A673 (cell line): Measurements from ENCODE around the gene SLC38A2. TPM values are rescaled to one million over a fixed set of nuclear protein-coding genes. Genes with fewer than 3 reads are reported as not detected.
A peak's percentile ranks its signal among the peaks of the same experiment; 100 is the strongest.
"Not testable (repeated sequence)": the region's sequence is repeated elsewhere in the genome, so short reads cannot be mapped to it uniquely, and the experiment has no call there.

Experiments used
- BruUV-seq: library from RNA; stranded (reverse); fragments of 400-500 nt; replicated peaks from 2 replicates; lab custom pipeline; 2021; lab: Mats Ljungman, UMichigan
- CTCF ChIA-PET: fragments of 300-600 bp; sonication (Branson Sonifier 250); formaldehyde crosslinking; loops from one replicate; lab custom pipeline; 2022; ENCODE audit warnings: antibody characterized with exemption; lab: Charles Lee
- POLR2A ChIA-PET: fragments of 300-600 bp; sonication (Branson Sonifier 250); formaldehyde crosslinking; loops from one replicate; lab custom pipeline; 2022; ENCODE audit warnings: antibody characterized with exemption; ENCODE audit not compliant: low non-redundant PET; lab: Charles Lee
- DNase-seq: peaks from one replicate; pipeline ENCODE4 v3.0.0-alpha.2; 2015; ENCODE audit warnings: low spot score
- H3K27ac ChIP-seq: fragments of 200-600 bp; sonication (generic); 2 replicates; pipeline ENCODE4 v1.5.1; 2016; ENCODE audit warnings: mixed run types, low read depth, mild to moderate bottlenecking, mixed read lengths, antibody characterized with exemption, low read length; ENCODE audit not compliant: poor library complexity, severe bottlenecking
- H3K27me3 ChIP-seq: fragments of 200-600 bp; sonication (generic); replicated peaks from 2 replicates; pipeline ENCODE4 v1.6.1; 2017; ENCODE audit warnings: mixed run types, low read depth, mild to moderate bottlenecking, mixed read lengths, antibody characterized with exemption, low read length; ENCODE audit not compliant: insufficient read depth, poor library complexity
- H3K36me3 ChIP-seq: fragments of 200-600 bp; sonication (generic); 2 replicates; pipeline ENCODE4 v1.6.1; 2016; ENCODE audit warnings: mixed run types, mild to moderate bottlenecking, mixed read lengths, antibody characterized with exemption, low read length; ENCODE audit not compliant: insufficient read depth, poor library complexity, severe bottlenecking
- H3K4me1 ChIP-seq: fragments of 200-600 bp; sonication (generic); 2 replicates; pipeline ENCODE4 v1.6.1; 2017; ENCODE audit warnings: mixed run types, mild to moderate bottlenecking, mixed read lengths, antibody characterized with exemption, low read length; ENCODE audit not compliant: insufficient read depth, poor library complexity, severe bottlenecking
- H3K4me3 ChIP-seq: fragments of 200-600 bp; sonication (generic); 2 replicates; pipeline ENCODE4 v1.5.1; 2016; ENCODE audit warnings: low read depth, mixed run types, mild to moderate bottlenecking, mixed read lengths, low read length; ENCODE audit not compliant: poor library complexity, severe bottlenecking
- H3K9me3 ChIP-seq: fragments of 200-600 bp; sonication (generic); 2 replicates; pipeline ENCODE4 v1.6.1; 2016; ENCODE audit warnings: mixed run types, low read depth, mild to moderate bottlenecking, mixed read lengths, antibody characterized with exemption, low read length; ENCODE audit not compliant: poor library complexity, severe bottlenecking
- EZH2 ChIP-seq: fragments of 200-600 bp; sonication (generic); IDR thresholded peaks from 2 replicates; pipeline ENCODE4 v1.6.1; 2017; ENCODE audit warnings: borderline replicate concordance, low read depth, mild to moderate bottlenecking, mixed read lengths, antibody characterized with exemption, low read length; ENCODE audit not compliant: poor library complexity, severe bottlenecking
- intact Hi-C: fragments of 100-400 bp; cut with micrococcal nuclease; formaldehyde crosslinking; loops from one replicate; pipeline ENCODE4 v1.10.0; 2022; ENCODE audit not compliant: unreplicated experiment
- total RNA-seq: library from RNA; stranded (reverse); gene quantifications from 2 replicates; pipeline ENCODE4 v1.2.3, GENCODE V29; 2021
- TF ChIP-seq, protein P1 (sequence below): fragments of 300-800, 200-600 bp; sonication (generic); conservative IDR thresholded peaks from 2 replicates; pipeline ENCODE4 v1.5.1; 2017; ENCODE audit warnings: low read depth, mild to moderate bottlenecking, antibody characterized with exemption, low read length, moderate library complexity, mixed read lengths

Gene SLC38A2
- total RNA-seq, 1 experiment from 2014 or later: 440 TPM

DNA sequence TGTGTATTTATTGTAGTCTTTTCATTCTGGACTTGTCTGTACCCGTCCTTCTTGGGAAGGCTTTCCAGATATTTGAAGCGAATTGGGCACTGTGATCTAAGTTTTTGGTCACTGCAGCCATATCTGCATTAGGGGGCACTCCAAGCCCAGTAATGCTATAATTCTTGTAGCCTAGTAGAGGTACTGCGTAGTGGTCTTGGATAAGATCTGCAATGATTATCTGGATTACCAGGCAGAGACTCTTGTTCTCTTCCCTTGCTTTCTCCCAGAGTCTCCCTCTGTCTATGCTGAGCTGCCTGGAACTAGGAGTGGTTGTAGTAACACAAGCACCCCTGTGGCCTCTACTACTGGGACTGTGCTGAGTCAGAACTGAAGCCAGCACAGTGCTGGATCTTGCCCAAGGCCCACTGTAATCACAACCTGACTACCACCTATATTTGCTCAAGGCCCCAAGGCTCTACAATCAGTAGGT, 30.0 kb downstream of the SLC38A2 start:
- POLR2A ChIA-PET: no interaction called here
- H3K4me1 ChIP-seq: no peaks in the 10 kb centered on the region
- H3K9me3 ChIP-seq: no peaks in the 10 kb centered on the region
- BruUV-seq: no TSS peak
- peak; percentile 83 for DNase-seq
- no peaks in the 10 kb centered on the region for H3K27me3 ChIP-seq
- H3K27ac ChIP-seq: no peak overlapping the region
- no peaks in the 10 kb centered on the region for H3K36me3 ChIP-seq
- CTCF ChIA-PET: no interaction called here
- no peak for TF ChIP-seq EZH2
- TF ChIP-seq, protein P1, sequence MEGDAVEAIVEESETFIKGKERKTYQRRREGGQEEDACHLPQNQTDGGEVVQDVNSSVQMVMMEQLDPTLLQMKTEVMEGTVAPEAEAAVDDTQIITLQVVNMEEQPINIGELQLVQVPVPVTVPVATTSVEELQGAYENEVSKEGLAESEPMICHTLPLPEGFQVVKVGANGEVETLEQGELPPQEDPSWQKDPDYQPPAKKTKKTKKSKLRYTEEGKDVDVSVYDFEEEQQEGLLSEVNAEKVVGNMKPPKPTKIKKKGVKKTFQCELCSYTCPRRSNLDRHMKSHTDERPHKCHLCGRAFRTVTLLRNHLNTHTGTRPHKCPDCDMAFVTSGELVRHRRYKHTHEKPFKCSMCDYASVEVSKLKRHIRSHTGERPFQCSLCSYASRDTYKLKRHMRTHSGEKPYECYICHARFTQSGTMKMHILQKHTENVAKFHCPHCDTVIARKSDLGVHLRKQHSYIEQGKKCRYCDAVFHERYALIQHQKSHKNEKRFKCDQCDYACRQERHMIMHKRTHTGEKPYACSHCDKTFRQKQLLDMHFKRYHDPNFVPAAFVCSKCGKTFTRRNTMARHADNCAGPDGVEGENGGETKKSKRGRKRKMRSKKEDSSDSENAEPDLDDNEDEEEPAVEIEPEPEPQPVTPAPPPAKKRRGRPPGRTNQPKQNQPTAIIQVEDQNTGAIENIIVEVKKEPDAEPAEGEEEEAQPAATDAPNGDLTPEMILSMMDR: peak; percentile 77
- no peak overlapping the region for H3K4me3 ChIP-seq
- intact Hi-C loops: loop anchor here (2.0 to 5.0 kb wide), 3 partner anchors 334 to 680 kb away; no protein-coding TSS in a partner anchor

DNA sequence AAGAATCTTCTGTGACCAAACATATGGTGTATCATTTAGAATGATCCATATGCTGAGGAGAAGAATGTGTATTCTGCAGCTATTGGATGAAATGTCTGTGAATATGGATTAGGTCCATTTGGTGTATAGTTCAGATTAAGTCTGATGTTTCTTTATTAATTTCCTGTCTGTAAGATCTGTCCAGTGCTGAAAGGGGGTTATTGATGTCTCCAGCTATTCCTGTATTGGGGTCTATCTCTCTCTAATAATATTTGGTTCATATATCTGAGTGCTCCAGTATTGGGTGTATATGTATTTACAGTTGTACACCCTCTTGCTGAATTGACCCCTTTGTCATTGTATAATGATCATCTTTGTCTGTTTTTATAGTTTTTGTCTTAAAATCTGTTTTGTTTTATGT, 33.5 kb downstream of the SLC38A2 start:
- no peaks in the 10 kb centered on the region for H3K36me3 ChIP-seq
- no peak for DNase-seq
- ChIA-PET POLR2A (no interaction called here), CTCF (no interaction called here)
- no TSS peak for BruUV-seq
- TF ChIP-seq, protein P1: no peak
- no peak for TF ChIP-seq EZH2
- H3K4me3 ChIP-seq: no peak overlapping the region
- no peak overlapping the region for H3K27ac ChIP-seq
- H3K27me3 ChIP-seq: no peaks in the 10 kb centered on the region
- no peaks in the 10 kb centered on the region for H3K4me1 ChIP-seq
- H3K9me3 ChIP-seq: no peaks in the 10 kb centered on the region
- intact Hi-C loops: no loop called here

DNA sequence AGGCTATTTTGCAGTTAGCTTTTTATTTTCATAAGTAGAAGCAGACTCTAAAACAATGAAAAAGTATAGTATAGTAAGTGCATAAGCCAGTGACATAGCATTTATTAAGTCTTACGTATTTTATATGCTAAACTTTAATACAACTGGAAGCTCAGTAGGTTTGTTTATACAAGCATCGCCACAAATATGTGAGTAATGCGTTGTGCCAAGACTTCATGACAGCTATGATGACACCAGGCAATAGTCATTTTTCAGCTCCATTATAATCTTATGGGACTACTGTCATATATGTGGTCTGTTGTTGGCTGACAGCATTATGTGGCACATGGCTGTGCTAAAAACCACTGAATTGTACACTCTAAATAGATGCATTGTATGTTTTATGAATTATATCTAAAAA, 40.3 kb downstream of the SLC38A2 start:
- TF ChIP-seq, protein P1: no peak
- TF ChIP-seq EZH2: no peak
- POLR2A ChIA-PET: no interaction called here
- Histone ChIP-seq H3K9me3 (peaks cover 9% of the 10 kb centered on the region), H3K4me1 (no peaks in the 10 kb centered on the region), H3K27ac (no peak overlapping the region), H3K36me3 (no peaks in the 10 kb centered on the region), H3K4me3 (no peak overlapping the region), H3K27me3 (no peaks in the 10 kb centered on the region)
- no TSS peak for BruUV-seq
- DNase-seq: no peak
- CTCF ChIA-PET: no interaction called here
- intact Hi-C loops: no loop called here

DNA sequence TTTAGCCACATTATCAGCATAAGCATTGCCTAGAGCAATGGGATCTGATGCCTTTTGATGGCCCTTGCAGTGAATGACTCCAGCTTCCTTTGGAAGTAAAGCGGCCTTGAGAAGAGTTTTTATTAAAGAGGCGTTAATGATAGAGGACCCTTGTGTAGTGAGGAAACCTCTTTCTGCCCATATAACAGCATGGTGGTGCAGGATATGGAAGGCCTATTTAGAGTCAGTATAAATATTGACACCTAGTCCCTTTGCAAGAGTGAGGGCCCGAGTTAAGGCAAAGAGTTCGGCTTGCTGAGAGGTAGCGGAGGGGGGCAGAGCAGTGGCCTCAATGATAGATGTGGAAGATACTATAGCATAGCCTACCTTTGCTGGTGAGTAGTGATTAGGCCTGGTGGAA, 47.5 kb downstream of the SLC38A2 start:
- H3K27ac ChIP-seq, CTCF ChIA-PET, intact Hi-C loops, H3K27me3 ChIP-seq, H3K36me3 ChIP-seq, H3K4me1 ChIP-seq, BruUV-seq, DNase-seq, POLR2A ChIA-PET, H3K9me3 ChIP-seq, H3K4me3 ChIP-seq: not testable (repeated sequence)
